ENCODE data around the gene TNFRSF18.
A peak's percentile ranks its signal among the peaks of the same experiment; 100 is the strongest.
"Not testable (repeated sequence)": the region's sequence is repeated elsewhere in the genome, so short reads cannot be mapped to it uniquely, and the experiment has no call there.

The TNFRSF18 gene

GRCh38 chr1:1206376-1206965 is at the start of gene TNFRSF18:
TNFRSF18 (minus strand) TSS chr1:1206592; CDS start chr1:1206571, 21 bp downstream.
- DNase-seq (ENCODE audit: low read depth), result no peak

GRCh38 chr1:1255611-1256010 is 49.2 kb upstream of the TNFRSF18 start:
- DNase-seq (ENCODE audit: low read depth), result no peak

- DNase-seq (ENCODE audit: low read depth), result no peak
Observed at GRCh38 chr1:1255078-1255477, 48.7 kb upstream of the TNFRSF18 start.

GRCh38 chr1:1254667-1254998 is 48.2 kb upstream of the TNFRSF18 start:
- DNase-seq (ENCODE audit: low read depth), result no peak

- DNase-seq (ENCODE audit: low read depth), result no peak
Observed at GRCh38 chr1:1253972-1254666, 47.7 kb upstream of the TNFRSF18 start.

GRCh38 chr1:1253314-1253713 is 46.9 kb upstream of the TNFRSF18 start:
- no peak for DNase-seq (ENCODE audit: low read depth)

- peak; percentile 31 for DNase-seq (ENCODE audit: low read depth)
Observed at GRCh38 chr1:1250786-1251284, 44.4 kb upstream of the TNFRSF18 start.

GRCh38 chr1:1248009-1248913 is 41.9 kb upstream of the TNFRSF18 start:
- DNase-seq (ENCODE audit: low read depth), result not testable (repeated sequence)

GRCh38 chr1:1247341-1247913 is 41.0 kb upstream of the TNFRSF18 start:
- no peak for DNase-seq (ENCODE audit: low read depth)

GRCh38 chr1:1246577-1247340 is 40.4 kb upstream of the TNFRSF18 start, which contains the start of gene C1QTNF12:
C1QTNF12 (minus strand) TSS chr1:1246722; CDS start chr1:1246690, 32 bp downstream.
- DNase-seq (ENCODE audit: low read depth), result no peak

- no peak for DNase-seq (ENCODE audit: low read depth)
Observed at GRCh38 chr1:1245817-1246576, 39.6 kb upstream of the TNFRSF18 start.

GRCh38 chr1:1245178-1245816 is 38.9 kb upstream of the TNFRSF18 start:
- no peak for DNase-seq (ENCODE audit: low read depth)

GRCh38 chr1:1244192-1244811 is 37.9 kb upstream of the TNFRSF18 start:
- DNase-seq (ENCODE audit: low read depth), result no peak

- no peak for DNase-seq (ENCODE audit: low read depth)
Observed at GRCh38 chr1:1243807-1244191, 37.4 kb upstream of the TNFRSF18 start.

- no peak for DNase-seq (ENCODE audit: low read depth)
Observed at GRCh38 chr1:1243266-1243660, 36.9 kb upstream of the TNFRSF18 start.

GRCh38 chr1:1242461-1243265 is 36.3 kb upstream of the TNFRSF18 start:
- no peak for DNase-seq (ENCODE audit: low read depth)

- no peak for DNase-seq (ENCODE audit: low read depth)
Observed at GRCh38 chr1:1241588-1242219, 35.3 kb upstream of the TNFRSF18 start.

- DNase-seq (ENCODE audit: low read depth), result no peak
Observed at GRCh38 chr1:1240822-1241587, 34.6 kb upstream of the TNFRSF18 start.
